Muscle of arm (tissue), 12 donors: ENCODE results near the gene UMOD. TPM values are rescaled to one million over a fixed set of nuclear protein-coding genes. Genes with fewer than 3 reads are reported as not detected.

Experiments used
- DNase-seq: peaks from one replicate; pipeline ENCODE4 v3.0.0-alpha.2; 2013
- polyA plus RNA-seq, 12 donors: library from polyadenylated mRNA; unstranded; fragments of 120-200 nt; gene quantifications; one replicate each; pipeline ENCODE4 v1.2.1, GENCODE V29; 2013; ENCODE audit not compliant: insufficient read length in 12 of 12

UMOD gene
- polyA plus RNA-seq, 12 donors: 0.19 to 0.64 (median 0.41) TPM; not detected in 8

- DNase-seq: no peak
These were observed 11.5 kb upstream of the UMOD start for GRCh38 chr16:20364051-20364450.

GRCh38 chr16:20363191-20363590, 10.7 kb upstream of the UMOD start:
- DNase-seq: no peak

GRCh38 chr16:20359997-20360396, 7.5 kb upstream of the UMOD start:
- no peak for DNase-seq

- DNase-seq: no peak
These were observed 2.7 kb upstream of the UMOD start for GRCh38 chr16:20355114-20355782.

- DNase-seq: no peak
These were observed 864 bp upstream of the UMOD start for GRCh38 chr16:20353379-20353778.

- DNase-seq: no peak
These were observed 2.9 kb downstream of the UMOD start for GRCh38 chr16:20349615-20350014.

- DNase-seq: no peak
These were observed 3.9 kb downstream of the UMOD start for GRCh38 chr16:20348365-20349185.

- DNase-seq: no peak
These were observed 4.7 kb downstream of the UMOD start for GRCh38 chr16:20347666-20348364.

GRCh38 chr16:20344611-20345010, 7.9 kb downstream of the UMOD start:
- no peak for DNase-seq

- no peak for DNase-seq
These were observed 12.8 kb downstream of the UMOD start for GRCh38 chr16:20339744-20340143.

GRCh38 chr16:20336955-20337354, 15.6 kb downstream of the UMOD start:
- DNase-seq: no peak

- DNase-seq: no peak
These were observed 18.1 kb downstream of the UMOD start for GRCh38 chr16:20334396-20334795.

- no peak for DNase-seq
These were observed 19.4 kb downstream of the UMOD start for GRCh38 chr16:20333120-20333519.

GRCh38 chr16:20332411-20332810, 20.1 kb downstream of the UMOD start:
- DNase-seq: no peak

GRCh38 chr16:20331635-20332034, 20.9 kb downstream of the UMOD start:
- no peak for DNase-seq

GRCh38 chr16:20329392-20330138, 22.9 kb downstream of the UMOD start:
- DNase-seq: no peak

GRCh38 chr16:20327444-20328041, 25.0 kb downstream of the UMOD start, which contains the start of gene GP2:
GP2 (minus strand) TSS chr16:20327513; CDS start chr16:20326431, 1,082 bp downstream.
- DNase-seq: no peak

GRCh38 chr16:20326321-20326720, 26.2 kb downstream of the UMOD start:
- DNase-seq: no peak

- no peak for DNase-seq
These were observed 27.5 kb downstream of the UMOD start for GRCh38 chr16:20325005-20325404.

- no peak for DNase-seq
These were observed 28.9 kb downstream of the UMOD start for GRCh38 chr16:20323591-20324117.

- DNase-seq: no peak
These were observed 29.8 kb downstream of the UMOD start for GRCh38 chr16:20322696-20323095.
